Fibroblast of the conjunctiva (primary cell): ENCODE results near the gene TEX35.
"Not testable (repeated sequence)": the region's sequence is repeated elsewhere in the genome, so short reads cannot be mapped to it uniquely, and the experiment has no call there.

Source experiments
- DNase-seq: peaks from one replicate; pipeline ENCODE4 v3.0.0-alpha.2; 2010; ENCODE audit warnings: low read depth

The TEX35 gene

GRCh38 chr1:178494569-178494971 is 18.3 kb upstream of the TEX35 start:
- DNase-seq = no peak

- no peak for DNase-seq
Observed at GRCh38 chr1:178495158-178495557, 17.8 kb upstream of the TEX35 start.

- no peak for DNase-seq
Observed at GRCh38 chr1:178495741-178496409, 17.0 kb upstream of the TEX35 start.

GRCh38 chr1:178496410-178497135 is 16.3 kb upstream of the TEX35 start, which contains the start of gene CLEC20A:
CLEC20A (minus strand) TSS chr1:178496964; CDS start chr1:178496939, 25 bp downstream.
- DNase-seq = no peak

- no peak for DNase-seq
Observed at GRCh38 chr1:178497903-178498478, 14.9 kb upstream of the TEX35 start.

- no peak for DNase-seq
Observed at GRCh38 chr1:178498896-178499675, 13.8 kb upstream of the TEX35 start.

GRCh38 chr1:178500091-178500770 is 12.7 kb upstream of the TEX35 start:
- no peak for DNase-seq

GRCh38 chr1:178500936-178501554 is 11.9 kb upstream of the TEX35 start:
- DNase-seq = no peak

- peak; percentile 27 for DNase-seq
Observed at GRCh38 chr1:178501705-178502329, 11.1 kb upstream of the TEX35 start.

- DNase-seq = no peak
Observed at GRCh38 chr1:178502330-178502714, 10.6 kb upstream of the TEX35 start.

GRCh38 chr1:178502856-178503255 is 10.1 kb upstream of the TEX35 start:
- DNase-seq = no peak

GRCh38 chr1:178503316-178503715 is 9.6 kb upstream of the TEX35 start:
- not testable (repeated sequence) for DNase-seq

GRCh38 chr1:178503849-178504248 is 9.1 kb upstream of the TEX35 start:
- no peak for DNase-seq

- DNase-seq = no peak
Observed at GRCh38 chr1:178504286-178504685, 8.6 kb upstream of the TEX35 start.

GRCh38 chr1:178506177-178506576 is 6.7 kb upstream of the TEX35 start:
- no peak for DNase-seq

- DNase-seq = no peak
Observed at GRCh38 chr1:178506669-178507068, 6.2 kb upstream of the TEX35 start.

- DNase-seq = no peak
Observed at GRCh38 chr1:178509414-178510007, 3.4 kb upstream of the TEX35 start.

- no peak for DNase-seq
Observed at GRCh38 chr1:178510155-178510554, 2.8 kb upstream of the TEX35 start.

- DNase-seq = no peak
Observed at GRCh38 chr1:178513278-178513983, 522 bp downstream of the TEX35 start.

GRCh38 chr1:178516110-178516509 is 3.2 kb downstream of the TEX35 start:
- no peak for DNase-seq
